ENCODE results near the gene TMEM205.
A peak's percentile ranks its signal among the peaks of the same experiment; 100 is the strongest.
"Not testable (repeated sequence)": the region's sequence is repeated elsewhere in the genome, so short reads cannot be mapped to it uniquely, and the experiment has no call there.

Gene TMEM205

GRCh38 chr19:11370744-11371143 lies 24.7 kb upstream of the TMEM205 start:
- DNase-seq, result no peak

DNA sequence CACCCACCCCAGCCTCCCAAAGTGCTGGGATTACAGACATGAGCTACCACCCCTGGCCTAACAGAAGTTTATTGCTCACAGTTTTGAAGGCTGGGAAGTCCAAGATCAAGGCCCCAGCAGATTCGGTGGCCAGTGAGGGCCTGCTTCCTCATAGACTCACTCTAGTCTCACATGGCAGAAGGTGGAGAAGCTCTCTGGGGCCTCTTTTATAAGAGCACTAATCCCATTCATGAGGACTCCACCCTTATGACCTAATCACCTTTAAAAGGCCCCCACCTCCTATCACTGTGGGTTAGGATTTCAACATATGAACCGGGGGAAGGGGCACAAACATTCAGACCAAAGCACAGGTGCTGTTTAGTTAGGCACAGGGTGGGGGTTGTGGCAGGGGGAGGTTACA lies 21.5 kb upstream of the TMEM205 start:
- no peak for DNase-seq

- no peak for DNase-seq
Measured at GRCh38 chr19:11365557-11366117, 19.6 kb upstream of the TMEM205 start.

DNA sequence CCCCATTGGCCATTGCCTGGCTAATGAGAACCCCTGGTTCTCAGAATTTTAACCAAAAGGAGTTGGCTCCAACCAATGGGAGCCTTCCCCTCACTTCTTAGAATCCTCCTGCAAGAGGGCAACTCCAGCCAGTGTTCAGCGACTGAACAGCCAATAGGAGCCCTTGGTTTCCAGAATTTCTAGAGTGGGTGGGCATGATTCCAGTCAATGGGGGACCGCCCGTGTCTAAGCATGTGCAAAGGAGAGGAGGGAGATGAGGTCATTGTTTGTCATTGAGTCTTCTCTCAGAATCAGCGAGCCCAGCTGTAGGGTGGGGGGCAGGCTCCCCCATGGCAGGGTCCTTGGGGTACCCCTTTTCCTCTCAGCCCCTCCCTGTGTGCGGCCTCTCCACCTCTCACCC lies 18.9 kb upstream of the TMEM205 start:
- no peak for DNase-seq

DNA sequence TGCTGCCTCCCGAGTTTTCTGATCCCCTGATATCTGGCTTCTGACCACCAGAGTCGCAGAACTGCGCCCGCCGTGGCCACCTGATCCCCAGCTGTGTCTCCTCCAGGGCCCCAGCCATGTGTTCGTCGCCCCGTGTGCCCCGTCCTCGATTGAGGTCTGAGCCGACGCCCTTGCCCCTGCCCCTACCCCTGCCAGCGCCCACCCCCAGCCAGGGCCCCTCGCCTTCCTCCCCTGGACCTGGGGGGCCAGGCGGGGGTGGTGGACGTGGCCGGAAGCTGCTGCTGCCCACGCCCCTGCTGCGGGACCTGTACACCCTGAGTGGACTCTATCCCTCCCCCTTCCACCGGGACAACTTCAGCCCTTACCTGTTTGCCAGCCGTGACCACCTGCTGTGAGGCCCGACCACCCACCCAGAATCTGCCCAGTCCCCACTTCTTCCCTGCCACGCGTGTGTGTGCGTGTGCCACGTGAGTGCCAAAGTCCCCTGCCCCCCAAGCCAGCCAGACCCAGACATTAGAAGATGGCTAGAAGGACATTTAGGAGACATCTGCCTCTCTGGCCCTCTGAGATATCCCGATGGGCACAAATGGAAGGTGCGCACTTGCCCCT lies 18.3 kb upstream of the TMEM205 start:
- DNase-seq, result no peak

GRCh38 chr19:11363881-11364280 lies 17.8 kb upstream of the TMEM205 start:
- no peak for DNase-seq

- DNase-seq, result no peak
Measured at GRCh38 chr19:11361771-11362731, 16.0 kb upstream of the TMEM205 start.

GRCh38 chr19:11361037-11361770 lies 15.1 kb upstream of the TMEM205 start:
- DNase-seq, result no peak

DNA sequence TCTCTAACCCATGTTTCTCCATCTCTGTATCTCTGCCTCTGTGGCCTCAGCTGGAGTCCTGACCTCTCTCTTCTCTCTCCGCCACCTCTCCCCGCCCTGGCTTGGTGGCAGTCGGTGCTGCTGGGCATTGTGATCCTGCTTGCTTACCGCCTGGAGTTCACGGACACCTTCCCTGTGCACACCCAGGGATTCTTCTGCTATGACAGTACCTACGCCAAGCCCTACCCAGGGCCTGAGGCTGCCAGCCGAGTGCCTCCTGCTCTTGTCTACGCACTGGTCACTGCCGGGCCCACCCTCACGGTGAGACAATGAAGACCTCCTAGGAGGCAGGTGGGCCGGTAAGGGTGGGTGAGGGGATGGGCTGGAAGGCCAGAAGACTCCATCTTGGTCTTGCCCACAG lies 13.4 kb upstream of the TMEM205 start:
- no peak for DNase-seq

DNA sequence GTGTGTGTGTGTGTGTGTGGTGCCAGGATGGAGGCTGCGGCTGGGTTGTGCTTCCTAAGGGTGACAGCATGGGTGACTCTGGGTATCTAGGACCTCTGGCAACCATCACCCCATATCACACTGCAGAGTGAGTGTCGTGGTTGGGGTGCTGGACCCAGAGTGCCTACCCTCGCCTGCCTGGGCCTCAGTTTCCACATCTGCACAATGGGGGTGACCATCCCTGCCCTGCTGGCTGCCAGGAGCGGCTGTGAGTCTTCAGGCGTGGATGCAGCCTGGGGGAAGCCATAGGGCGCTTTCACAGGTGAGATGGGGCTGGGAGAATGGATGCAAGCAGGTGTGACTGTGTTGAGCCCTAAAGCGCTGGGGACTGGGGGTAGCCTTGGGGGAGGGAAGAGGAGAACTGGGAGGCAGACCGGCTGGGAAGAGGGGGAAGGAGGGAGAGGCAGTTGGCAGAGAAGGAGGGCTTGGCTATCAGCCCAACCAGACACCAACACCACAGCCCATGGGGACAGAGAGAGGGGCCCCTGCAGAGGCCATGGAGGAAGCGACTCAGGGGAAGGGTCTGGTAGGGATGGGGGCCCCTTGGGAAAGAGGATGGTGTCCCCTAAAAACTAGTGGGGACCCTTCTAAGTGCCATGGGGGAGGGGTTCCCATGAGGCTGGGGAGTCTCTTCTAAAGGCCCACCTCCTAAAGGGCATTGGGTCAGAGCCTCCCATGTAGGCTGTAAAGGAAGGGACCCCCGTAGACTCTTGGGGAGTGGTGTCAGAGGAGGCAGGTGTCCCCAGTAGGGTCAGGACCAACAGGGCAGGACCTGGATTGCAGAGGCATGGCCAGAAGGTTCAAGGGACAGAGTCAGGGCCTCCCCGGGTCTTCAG lies 10.8 kb upstream of the TMEM205 start:
- no peak for DNase-seq

- no peak for DNase-seq
Measured at GRCh38 chr19:11356074-11356397, 10.0 kb upstream of the TMEM205 start.

- peak; percentile 89 for DNase-seq
Measured at GRCh38 chr19:11355160-11356073, 9.3 kb upstream of the TMEM205 start, which contains the start of gene PLPPR2. Gene PLPPR2, plus strand, starts transcription at chr19:11355432. Its CDS starts 2,242 bp downstream, at chr19:11357674.

- not testable (repeated sequence) for DNase-seq
Measured at GRCh38 chr19:11354102-11354501, 8.0 kb upstream of the TMEM205 start.

- DNase-seq, result no peak
Measured at GRCh38 chr19:11349171-11349570, 3.1 kb upstream of the TMEM205 start.

GRCh38 chr19:11347546-11348039 lies 1.5 kb upstream of the TMEM205 start:
- no peak for DNase-seq

DNA sequence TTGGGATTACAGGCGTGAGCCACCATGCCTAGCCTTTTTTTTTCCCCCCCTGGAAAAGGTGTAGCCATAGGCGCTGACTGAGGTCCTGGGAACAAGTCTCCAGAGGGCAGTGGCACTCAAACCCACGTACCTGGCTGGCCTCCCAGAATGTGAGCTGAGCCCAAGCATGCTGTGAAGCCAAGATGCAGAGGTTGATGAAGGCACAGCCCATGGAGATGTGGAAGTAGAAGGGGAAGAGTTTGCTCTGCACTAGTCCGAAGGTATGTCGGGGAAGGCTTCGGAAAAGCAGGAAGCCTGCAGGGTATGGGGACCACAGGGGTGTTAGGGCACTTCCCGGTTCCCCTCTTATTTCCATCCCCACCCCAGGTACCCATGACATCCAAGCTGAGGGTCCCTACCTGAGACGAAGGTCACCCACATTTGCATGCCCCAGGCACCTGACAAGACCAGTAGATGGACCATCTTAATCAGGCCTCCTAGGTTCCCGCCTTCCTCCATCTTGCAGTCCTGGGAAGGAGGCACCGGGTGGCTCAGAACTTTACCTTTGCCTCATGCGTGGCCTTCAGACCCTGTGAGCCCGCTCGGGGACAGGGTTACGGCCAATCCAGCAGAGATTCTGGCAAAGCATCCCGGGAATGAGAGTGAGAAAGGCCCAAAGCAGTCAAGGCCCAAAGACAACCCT lies 805 bp downstream of the TMEM205 start:
- no peak for DNase-seq

DNA sequence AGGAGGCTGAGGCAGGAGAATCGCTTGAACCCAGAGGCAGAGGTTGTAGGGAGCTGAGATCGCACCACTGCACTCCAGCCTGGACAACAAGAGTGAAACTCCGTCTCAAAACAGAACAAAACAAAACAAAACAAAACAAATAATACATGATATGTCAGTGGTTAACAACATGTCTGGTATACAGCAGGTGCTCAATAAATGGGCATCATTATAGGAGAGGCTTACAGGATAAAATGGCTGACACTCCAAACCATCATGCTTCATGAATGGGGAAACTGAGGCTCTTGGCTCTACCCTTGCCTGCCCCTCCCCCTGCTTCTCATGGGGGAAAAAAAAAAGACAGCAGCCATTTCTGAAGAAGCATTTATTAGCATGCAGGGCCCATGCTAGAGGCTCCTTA lies 3.6 kb downstream of the TMEM205 start:
- no peak for DNase-seq

- not testable (repeated sequence) for DNase-seq
Measured at GRCh38 chr19:11340099-11340467, 6.0 kb downstream of the TMEM205 start.

- DNase-seq, result peak; percentile 72
Measured at GRCh38 chr19:11339254-11340098, 6.6 kb downstream of the TMEM205 start, which contains the start of gene RAB3D. Gene RAB3D, minus strand, starts transcription at chr19:11339657. Its CDS starts 2,258 bp downstream, at chr19:11337399.

Data from activated CD4-positive, CD25-positive, alpha-beta regulatory T cell treated with anti-CD3 and anti-CD28 coated beads, Interleukin-2, amount 50 U/mL, for 72 hours (primary cell).